ACC112 (cell line): ENCODE results near the gene SRGAP3.

ENCODE experiments used
- H2AFZ ChIP-seq: fragments of 200-600 bp; sonication (generic); one replicate; pipeline ENCODE4 v1.6.0; 2017; ENCODE audit warnings: antibody characterized with exemption, low read length; ENCODE audit not compliant: unreplicated experiment
- H3K27ac ChIP-seq: fragments of 200-600 bp; sonication (generic); 2 replicates; pipeline ENCODE4 v1.5.1; 2014; ENCODE audit warnings: low read depth, mild to moderate bottlenecking, antibody characterized with exemption, low read length, moderate library complexity
- H3K27me3 ChIP-seq: fragments of 200-600 bp; sonication (generic); 2 replicates; pipeline ENCODE4 v1.6.1; 2014; ENCODE audit warnings: mild to moderate bottlenecking, antibody characterized with exemption, low read length, moderate library complexity, mixed read lengths; ENCODE audit not compliant: insufficient read depth
- H3K36me3 ChIP-seq: fragments of 200-600 bp; sonication (generic); 2 replicates; pipeline ENCODE4 v1.6.1; 2016; ENCODE audit warnings: mild to moderate bottlenecking, antibody characterized with exemption, low read length, moderate library complexity, mixed read lengths; ENCODE audit not compliant: insufficient read depth
- H3K4me1 ChIP-seq: fragments of 200-600 bp; sonication (generic); one replicate; pipeline ENCODE4 v1.6.1; 2016; ENCODE audit warnings: low read length, mixed read lengths; ENCODE audit not compliant: insufficient read depth, unreplicated experiment, control insufficient read depth
- H3K4me3 ChIP-seq: fragments of 200-600 bp; sonication (generic); 2 replicates; pipeline ENCODE4 v1.5.1; 2014; ENCODE audit warnings: mild to moderate bottlenecking, low read depth, low read length
- H3K79me2 ChIP-seq: fragments of 200-600 bp; sonication (generic); one replicate; pipeline ENCODE4 v1.6.0; 2016; ENCODE audit warnings: low read length; ENCODE audit not compliant: control insufficient read depth, unreplicated experiment, insufficient read depth

Gene SRGAP3

GRCh38 chr3:9280451-9281219, 31.2 kb upstream of the SRGAP3 start:
- Histone ChIP-seq H3K27ac (no peak overlapping the region), H3K4me1 (no peaks in the 10 kb centered on the region), H3K79me2 (no peaks in the 10 kb centered on the region), H3K36me3 (no peaks in the 10 kb centered on the region), H3K27me3 (no peaks in the 10 kb centered on the region), H3K4me3 (no peak overlapping the region), H2AFZ (no peak overlapping the region)

- no peaks in the 10 kb centered on the region for H3K36me3 ChIP-seq
- no peak overlapping the region for H3K4me3 ChIP-seq
- H3K79me2 ChIP-seq = no peaks in the 10 kb centered on the region
- no peak overlapping the region for H2AFZ ChIP-seq
- no peak overlapping the region for H3K27ac ChIP-seq
- no peaks in the 10 kb centered on the region for H3K27me3 ChIP-seq
- no peaks in the 10 kb centered on the region for H3K4me1 ChIP-seq
Observed at GRCh38 chr3:9279966-9280365, 30.5 kb upstream of the SRGAP3 start.

- Histone ChIP-seq H3K4me1 (no peaks in the 10 kb centered on the region), H2AFZ (no peak overlapping the region), H3K4me3 (no peak overlapping the region), H3K27ac (no peak overlapping the region), H3K79me2 (no peaks in the 10 kb centered on the region), H3K27me3 (no peaks in the 10 kb centered on the region; the same call in 1 of the 2 replicates), H3K36me3 (no peaks in the 10 kb centered on the region)
Observed at GRCh38 chr3:9278498-9278897, 29.1 kb upstream of the SRGAP3 start.

- Histone ChIP-seq H3K79me2 (no peaks in the 10 kb centered on the region), H2AFZ (no peak overlapping the region), H3K4me3 (no peak overlapping the region), H3K27ac (no peak overlapping the region), H3K27me3 (no peaks in the 10 kb centered on the region; the same call in 1 of the 2 replicates), H3K36me3 (no peaks in the 10 kb centered on the region), H3K4me1 (no peaks in the 10 kb centered on the region)
Observed at GRCh38 chr3:9278085-9278484, 28.6 kb upstream of the SRGAP3 start.

GRCh38 chr3:9276761-9277370, 27.4 kb upstream of the SRGAP3 start:
- Histone ChIP-seq H3K79me2 (no peaks in the 10 kb centered on the region), H3K27me3 (peaks cover 5% of the 10 kb centered on the region; the same call in 1 of the 2 replicates), H3K27ac (no peak overlapping the region), H3K4me1 (no peaks in the 10 kb centered on the region), H3K36me3 (no peaks in the 10 kb centered on the region), H3K4me3 (no peak overlapping the region), H2AFZ (no peak overlapping the region)

GRCh38 chr3:9271903-9272302, 22.5 kb upstream of the SRGAP3 start:
- Histone ChIP-seq H3K79me2 (no peaks in the 10 kb centered on the region), H3K4me3 (no peak overlapping the region)

GRCh38 chr3:9270704-9271103, 21.3 kb upstream of the SRGAP3 start:
- Histone ChIP-seq H3K4me3 (no peak overlapping the region), H3K79me2 (no peaks in the 10 kb centered on the region), H3K4me1 (no peaks in the 10 kb centered on the region), H3K27ac (no peak overlapping the region), H2AFZ (no peak overlapping the region), H3K27me3 (peaks cover 19% of the 10 kb centered on the region; the same call in 1 of the 2 replicates), H3K36me3 (no peaks in the 10 kb centered on the region)

More at GRCh38 chr3:9271903-9272302, 22.5 kb upstream of the SRGAP3 start:
- H2AFZ ChIP-seq = no peak overlapping the region
- H3K27ac ChIP-seq = no peak overlapping the region
- H3K4me1 ChIP-seq = no peaks in the 10 kb centered on the region
- H3K27me3 ChIP-seq = peaks cover 19% of the 10 kb centered on the region; the same call in 1 of the 2 replicates
- H3K36me3 ChIP-seq = no peaks in the 10 kb centered on the region

- H3K36me3 ChIP-seq = no peaks in the 10 kb centered on the region
- H2AFZ ChIP-seq = no peak overlapping the region
- H3K79me2 ChIP-seq = no peaks in the 10 kb centered on the region
- no peaks in the 10 kb centered on the region for H3K4me1 ChIP-seq
- no peak overlapping the region for H3K27ac ChIP-seq
- no peak overlapping the region for H3K4me3 ChIP-seq
- H3K27me3 ChIP-seq = peaks cover 13% of the 10 kb centered on the region; the same call in 1 of the 2 replicates
Observed at GRCh38 chr3:9266716-9267115, 17.3 kb upstream of the SRGAP3 start.

- Histone ChIP-seq H3K4me3 (no peak overlapping the region), H3K27me3 (peaks cover 24% of the 10 kb centered on the region), H3K36me3 (no peaks in the 10 kb centered on the region), H3K27ac (no peak overlapping the region), H3K4me1 (no peaks in the 10 kb centered on the region), H3K79me2 (no peaks in the 10 kb centered on the region), H2AFZ (no peak overlapping the region)
Observed at GRCh38 chr3:9260305-9260704, 10.9 kb upstream of the SRGAP3 start.

GRCh38 chr3:9257092-9257491, 7.6 kb upstream of the SRGAP3 start:
- no peaks in the 10 kb centered on the region for H3K36me3 ChIP-seq
- no peak overlapping the region for H2AFZ ChIP-seq

GRCh38 chr3:9255976-9256375, 6.5 kb upstream of the SRGAP3 start:
- Histone ChIP-seq H3K36me3 (no peaks in the 10 kb centered on the region), H3K27ac (no peak overlapping the region), H3K4me1 (no peaks in the 10 kb centered on the region), H2AFZ (no peak overlapping the region), H3K27me3 (peaks cover 62% of the 10 kb centered on the region), H3K4me3 (no peak overlapping the region), H3K79me2 (no peaks in the 10 kb centered on the region)

More at GRCh38 chr3:9257092-9257491, 7.6 kb upstream of the SRGAP3 start:
- H3K79me2 ChIP-seq = no peaks in the 10 kb centered on the region
- H3K27me3 ChIP-seq = peaks cover 52% of the 10 kb centered on the region
- no peak overlapping the region for H3K4me3 ChIP-seq
- H3K27ac ChIP-seq = no peak overlapping the region
- no peaks in the 10 kb centered on the region for H3K4me1 ChIP-seq
